ENCODE measurements around the gene SMAD2.
"Not testable (repeated sequence)": the region's sequence is repeated elsewhere in the genome, so short reads cannot be mapped to it uniquely, and the experiment has no call there.

SMAD2 gene

DNA sequence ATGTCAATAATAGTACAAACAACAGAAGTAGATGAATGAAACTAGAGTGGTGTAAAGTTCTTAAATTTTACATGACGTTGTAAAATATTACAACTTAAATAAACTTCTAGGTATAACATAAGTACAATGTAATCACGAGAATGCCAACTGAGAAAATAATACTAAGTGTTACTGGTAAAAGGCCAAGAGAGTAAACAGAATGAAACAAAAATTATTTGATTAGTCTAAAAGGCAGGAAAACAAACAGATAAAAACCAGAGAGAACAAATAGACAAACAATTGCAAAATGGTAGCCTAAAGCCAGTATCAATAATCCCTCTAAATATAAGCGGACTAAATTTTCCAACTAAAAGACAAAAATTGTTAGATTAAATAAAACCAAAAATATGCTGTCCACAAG, 71.9 kb downstream of the SMAD2 start:
- peaks cover 13% of the 10 kb centered on the region for H3K9me3 Mint-ChIP-seq
- H3K4me3 Mint-ChIP-seq = no peak overlapping the region
- H3K4me1 Mint-ChIP-seq = no peaks in the 10 kb centered on the region
- peaks cover 85% of the 10 kb centered on the region for H3K36me3 Mint-ChIP-seq
- no peak for ATAC-seq
- H3K27ac Mint-ChIP-seq = no peak overlapping the region
- H3K27me3 Mint-ChIP-seq = no peaks in the 10 kb centered on the region

- Mint-ChIP-seq H3K4me3 (no peak overlapping the region), H3K27ac (no peak overlapping the region), H3K9me3 (no peaks in the 10 kb centered on the region), H3K27me3 (no peaks in the 10 kb centered on the region), H3K36me3 (peaks cover 47% of the 10 kb centered on the region), H3K4me1 (no peaks in the 10 kb centered on the region)
- ATAC-seq = no peak
These were observed 82.8 kb downstream of the SMAD2 start for GRCh38 chr18:47847635-47848034.

DNA sequence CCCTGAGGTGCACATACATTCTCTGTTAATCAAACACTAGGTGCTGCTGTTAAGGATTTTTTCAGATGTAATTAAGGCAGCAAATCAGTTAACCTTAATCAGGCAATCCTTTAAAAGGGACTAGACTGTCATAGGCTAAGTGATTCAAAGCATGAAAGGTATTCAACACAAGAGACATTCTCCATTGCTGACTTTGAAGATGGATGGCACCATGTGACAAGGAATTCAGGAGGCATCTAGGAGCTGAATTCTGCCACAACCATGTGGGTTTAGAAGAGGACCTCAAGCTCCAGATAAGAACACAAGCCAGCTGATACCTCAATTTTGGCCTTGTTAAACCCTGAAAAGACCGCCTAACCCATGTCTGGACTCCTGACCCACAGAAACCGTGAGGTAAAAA, 84.0 kb downstream of the SMAD2 start:
- H3K36me3 Mint-ChIP-seq = peaks cover 59% of the 10 kb centered on the region
- H3K9me3 Mint-ChIP-seq = no peaks in the 10 kb centered on the region
- H3K27ac Mint-ChIP-seq = no peak overlapping the region
- no peaks in the 10 kb centered on the region for H3K27me3 Mint-ChIP-seq
- ATAC-seq = no peak
- H3K4me3 Mint-ChIP-seq = no peak overlapping the region
- H3K4me1 Mint-ChIP-seq = no peaks in the 10 kb centered on the region

DNA sequence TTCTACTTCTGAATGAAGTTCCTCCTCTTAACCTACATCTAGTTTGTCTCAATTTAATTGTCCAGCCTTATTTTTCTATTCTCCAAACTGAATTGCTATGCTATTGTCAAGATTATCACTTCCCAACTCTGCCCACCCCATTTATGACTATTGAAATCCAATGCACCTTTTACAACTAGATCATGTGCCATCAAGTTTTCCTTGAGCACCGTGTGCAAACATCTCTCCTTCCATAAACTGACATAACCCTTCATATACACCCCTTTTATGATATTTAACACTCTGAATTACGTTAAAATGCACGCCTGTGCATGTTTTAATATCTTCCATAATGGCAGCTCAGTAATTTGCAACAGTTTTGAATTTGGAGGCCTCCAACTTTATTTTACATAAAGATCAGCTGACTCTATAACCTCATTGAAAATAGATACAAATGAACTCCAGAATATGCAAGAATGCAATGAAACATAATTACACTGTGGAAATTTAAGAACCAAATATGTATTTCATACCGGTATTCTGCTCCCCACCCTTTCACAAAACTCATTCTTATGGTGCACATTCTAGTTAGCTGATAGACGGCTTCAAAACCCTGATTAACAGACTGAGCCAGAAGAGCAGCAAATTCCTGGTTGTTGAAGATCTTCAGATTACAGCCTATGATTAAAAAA, 85.5 kb downstream of the SMAD2 start:
- Mint-ChIP-seq H3K27ac (no peak overlapping the region), H3K9me3 (no peaks in the 10 kb centered on the region), H3K4me3 (no peak overlapping the region), H3K4me1 (no peaks in the 10 kb centered on the region), H3K27me3 (no peaks in the 10 kb centered on the region), H3K36me3 (peaks cover 69% of the 10 kb centered on the region)
- ATAC-seq = no peak

GRCh38 chr18:47842836-47843235, 87.6 kb downstream of the SMAD2 start:
- Mint-ChIP-seq H3K27ac (no peak overlapping the region), H3K4me1 (no peaks in the 10 kb centered on the region)

DNA sequence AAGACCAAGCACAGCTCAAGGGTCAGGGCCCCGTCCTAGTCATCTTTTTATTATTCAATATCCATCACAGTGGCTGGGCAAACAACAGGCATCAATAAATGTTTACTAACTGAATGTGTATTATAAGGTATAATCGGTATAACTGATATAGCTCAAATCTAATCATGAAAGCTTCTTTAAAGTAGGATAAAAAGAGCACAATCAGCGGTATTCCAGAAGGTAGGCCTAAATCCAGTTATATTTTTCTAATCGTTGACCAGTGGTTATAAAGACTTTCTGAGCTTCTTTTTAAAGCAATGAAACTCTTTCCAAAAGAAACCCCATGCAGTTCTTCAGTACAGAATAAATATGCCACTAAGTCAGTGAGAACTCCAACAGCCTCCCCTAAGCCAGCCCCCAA, 92.1 kb downstream of the SMAD2 start:
- H3K27me3 Mint-ChIP-seq = no peaks in the 10 kb centered on the region
- ATAC-seq = no peak
- H3K27ac Mint-ChIP-seq = no peak overlapping the region

More at GRCh38 chr18:47842836-47843235, 87.6 kb downstream of the SMAD2 start:
- Mint-ChIP-seq H3K9me3 (no peaks in the 10 kb centered on the region), H3K36me3 (peaks cover 76% of the 10 kb centered on the region), H3K4me3 (no peak overlapping the region), H3K27me3 (no peaks in the 10 kb centered on the region)
- ATAC-seq = no peak

DNA sequence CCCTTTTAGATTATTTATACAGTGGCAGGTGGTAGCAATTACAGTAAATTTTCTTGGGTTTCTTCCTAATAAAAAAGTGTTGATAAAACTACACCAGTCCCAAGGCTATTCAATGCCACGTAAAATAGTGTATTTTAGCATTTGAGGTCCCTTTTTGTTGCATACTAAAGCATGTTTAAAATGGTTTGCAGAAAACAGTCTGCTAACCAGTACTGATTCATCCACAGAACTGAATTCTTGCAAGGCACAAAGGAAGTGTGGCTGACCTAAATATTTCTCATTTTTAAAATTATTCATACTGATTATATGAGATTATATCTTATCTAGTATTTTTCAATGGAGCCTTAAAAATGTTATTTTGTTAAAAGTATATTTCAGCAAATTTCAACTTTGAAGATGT, 98.1 kb downstream of the SMAD2 start:
- ATAC-seq = no peak
- Mint-ChIP-seq H3K36me3 (peaks cover 43% of the 10 kb centered on the region), H3K4me1 (peaks cover 3% of the 10 kb centered on the region), H3K9me3 (no peaks in the 10 kb centered on the region), H3K4me3 (no peak overlapping the region), H3K27me3 (no peaks in the 10 kb centered on the region), H3K27ac (no peak overlapping the region)

More for the DNA sequence above, 92.1 kb downstream of the SMAD2 start:
- no peaks in the 10 kb centered on the region for H3K4me1 Mint-ChIP-seq
- peaks cover 73% of the 10 kb centered on the region for H3K36me3 Mint-ChIP-seq
- no peaks in the 10 kb centered on the region for H3K9me3 Mint-ChIP-seq
- no peak overlapping the region for H3K4me3 Mint-ChIP-seq

DNA sequence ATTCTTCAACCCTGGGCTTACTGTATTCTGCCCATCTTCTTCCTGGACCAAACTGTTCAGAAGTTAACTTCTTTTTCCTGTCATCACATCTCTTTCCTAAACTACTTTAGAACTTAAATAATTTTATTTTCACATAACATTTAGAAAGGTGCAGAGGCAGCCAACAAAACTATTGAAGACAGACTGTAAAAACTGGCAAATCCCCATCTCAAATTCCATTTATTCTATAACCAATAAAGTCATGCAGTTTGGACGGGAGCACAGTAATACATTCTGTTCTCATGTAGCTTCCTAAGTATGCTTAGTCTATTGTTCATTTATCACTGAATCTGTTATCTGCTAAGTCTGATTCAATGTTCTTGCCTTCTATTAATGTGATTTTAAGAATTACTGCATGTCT, 99.1 kb downstream of the SMAD2 start:
- Mint-ChIP-seq H3K36me3 (peaks cover 36% of the 10 kb centered on the region), H3K4me1 (peaks cover 7% of the 10 kb centered on the region), H3K4me3 (no peak overlapping the region), H3K27ac (no peak overlapping the region), H3K27me3 (no peaks in the 10 kb centered on the region), H3K9me3 (no peaks in the 10 kb centered on the region)
- ATAC-seq = no peak

GRCh38 chr18:47830772-47831171, 99.7 kb downstream of the SMAD2 start:
- H3K4me3 Mint-ChIP-seq = no peak overlapping the region
- H3K27ac Mint-ChIP-seq = no peak overlapping the region
- peaks cover 7% of the 10 kb centered on the region for H3K4me1 Mint-ChIP-seq
- no peaks in the 10 kb centered on the region for H3K27me3 Mint-ChIP-seq
- peaks cover 36% of the 10 kb centered on the region for H3K36me3 Mint-ChIP-seq
- no peak for ATAC-seq
- no peaks in the 10 kb centered on the region for H3K9me3 Mint-ChIP-seq

GRCh38 chr18:47829831-47830230, 100.6 kb downstream of the SMAD2 start:
- Mint-ChIP-seq H3K36me3 (peaks cover 35% of the 10 kb centered on the region), H3K4me3 (no peak overlapping the region), H3K27ac (no peak overlapping the region), H3K4me1 (peaks cover 7% of the 10 kb centered on the region), H3K27me3 (no peaks in the 10 kb centered on the region), H3K9me3 (no peaks in the 10 kb centered on the region)
- ATAC-seq = no peak

DNA sequence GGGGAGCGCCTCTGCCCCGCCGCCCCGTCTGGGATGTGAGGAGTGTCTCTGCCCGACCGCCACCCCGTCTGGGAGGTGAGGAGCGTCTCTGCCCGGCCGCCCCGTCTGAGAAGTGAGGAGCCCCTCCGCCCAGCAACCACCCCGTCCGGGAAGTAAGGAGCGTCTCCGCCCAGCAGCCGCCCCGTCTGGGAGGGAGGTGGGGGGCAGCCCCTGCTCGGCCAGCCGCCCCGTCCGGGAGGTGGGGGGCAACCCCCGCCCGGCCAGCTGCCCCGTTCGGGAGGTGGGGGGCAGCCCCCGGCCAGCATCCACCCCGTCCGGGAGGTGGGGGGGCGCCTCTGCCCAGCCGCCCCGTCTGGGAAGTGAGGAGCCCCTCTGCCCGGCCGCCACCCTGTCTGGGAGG, 102.4 kb downstream of the SMAD2 start:
- not testable (repeated sequence) for ATAC-seq, H3K9me3 Mint-ChIP-seq, H3K27ac Mint-ChIP-seq, H3K27me3 Mint-ChIP-seq, H3K4me1 Mint-ChIP-seq, H3K4me3 Mint-ChIP-seq
- H3K36me3 Mint-ChIP-seq = peaks cover 27% of the 10 kb centered on the region

GRCh38 chr18:47826157-47827074, 104.0 kb downstream of the SMAD2 start:
- Mint-ChIP-seq H3K27me3 (no peaks in the 10 kb centered on the region), H3K27ac (no peak overlapping the region), H3K4me1 (peaks cover 7% of the 10 kb centered on the region), H3K4me3 (no peak overlapping the region), H3K36me3 (peaks cover 26% of the 10 kb centered on the region), H3K9me3 (no peaks in the 10 kb centered on the region)
- ATAC-seq = no peak

GRCh38 chr18:47821314-47821713, 109.1 kb downstream of the SMAD2 start:
- no peaks in the 10 kb centered on the region for H3K9me3 Mint-ChIP-seq
- no peak overlapping the region for H3K27ac Mint-ChIP-seq
- no peak overlapping the region for H3K4me3 Mint-ChIP-seq
- no peaks in the 10 kb centered on the region for H3K4me1 Mint-ChIP-seq
- peaks cover 4% of the 10 kb centered on the region for H3K36me3 Mint-ChIP-seq
- H3K27me3 Mint-ChIP-seq = no peaks in the 10 kb centered on the region
- ATAC-seq = no peak

GRCh38 chr18:47817795-47818077, 112.7 kb downstream of the SMAD2 start:
- no peaks in the 10 kb centered on the region for H3K27me3 Mint-ChIP-seq
- ATAC-seq = no peak
- peaks cover 14% of the 10 kb centered on the region for H3K36me3 Mint-ChIP-seq
- H3K27ac Mint-ChIP-seq = no peak overlapping the region
- H3K4me1 Mint-ChIP-seq = no peaks in the 10 kb centered on the region
- H3K9me3 Mint-ChIP-seq = peaks cover under 1% of the 10 kb centered on the region
- H3K4me3 Mint-ChIP-seq = no peak overlapping the region

DNA sequence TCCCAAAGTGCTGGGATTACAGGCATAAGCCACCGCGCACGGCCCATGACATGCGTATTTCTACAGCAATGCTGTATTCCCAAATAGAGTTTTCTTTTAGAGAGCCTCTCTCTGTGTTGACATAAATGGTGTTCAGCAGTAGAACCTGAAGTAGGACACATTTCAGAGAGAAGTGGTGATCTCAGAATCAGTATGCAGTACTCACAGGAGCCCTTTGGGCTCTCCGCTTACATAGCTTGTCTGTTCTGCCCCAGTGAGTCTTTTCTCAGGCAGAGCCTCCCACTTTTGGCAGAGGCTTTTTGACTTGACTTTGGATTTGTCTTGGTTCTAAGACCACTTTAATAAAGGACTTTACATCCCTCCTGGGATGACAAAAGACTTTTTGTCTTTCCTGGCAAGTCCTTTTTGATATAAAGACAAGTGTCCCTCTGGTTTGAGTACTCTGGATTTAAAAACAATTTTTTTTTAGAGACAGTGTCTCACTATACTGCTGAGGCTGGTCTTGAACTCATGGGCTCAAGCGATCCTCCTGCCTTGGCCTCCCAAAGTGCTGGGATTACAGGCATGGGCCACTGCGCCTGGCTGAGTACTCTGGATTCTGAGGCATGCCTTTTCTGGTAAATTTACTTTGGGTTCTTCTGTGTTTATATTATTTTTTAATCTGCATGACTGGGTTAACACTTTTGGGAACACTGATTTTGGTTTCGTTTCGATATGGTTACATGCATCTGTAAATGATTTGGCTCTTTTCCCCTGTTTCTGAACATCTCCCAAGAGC, 113.3 kb downstream of the SMAD2 start:
- Mint-ChIP-seq H3K4me1 (no peaks in the 10 kb centered on the region), H3K27ac (no peak overlapping the region), H3K4me3 (no peak overlapping the region), H3K9me3 (peaks cover 5% of the 10 kb centered on the region), H3K36me3 (peaks cover 14% of the 10 kb centered on the region), H3K27me3 (no peaks in the 10 kb centered on the region)
- no peak for ATAC-seq
